Measurements from ENCODE around the gene KLC1. TPM values are rescaled to one million over a fixed set of nuclear protein-coding genes. Genes with fewer than 3 reads are reported as not detected.
A peak's percentile ranks its signal among the peaks of the same experiment; 100 is the strongest.

KLC1 gene
- total and polyA plus RNA-seq, 2 of the 8 experiments (the other 6 are each of a cell fraction or from before 2014, with no cell fraction given): 84.6 to 134 TPM

DNA sequence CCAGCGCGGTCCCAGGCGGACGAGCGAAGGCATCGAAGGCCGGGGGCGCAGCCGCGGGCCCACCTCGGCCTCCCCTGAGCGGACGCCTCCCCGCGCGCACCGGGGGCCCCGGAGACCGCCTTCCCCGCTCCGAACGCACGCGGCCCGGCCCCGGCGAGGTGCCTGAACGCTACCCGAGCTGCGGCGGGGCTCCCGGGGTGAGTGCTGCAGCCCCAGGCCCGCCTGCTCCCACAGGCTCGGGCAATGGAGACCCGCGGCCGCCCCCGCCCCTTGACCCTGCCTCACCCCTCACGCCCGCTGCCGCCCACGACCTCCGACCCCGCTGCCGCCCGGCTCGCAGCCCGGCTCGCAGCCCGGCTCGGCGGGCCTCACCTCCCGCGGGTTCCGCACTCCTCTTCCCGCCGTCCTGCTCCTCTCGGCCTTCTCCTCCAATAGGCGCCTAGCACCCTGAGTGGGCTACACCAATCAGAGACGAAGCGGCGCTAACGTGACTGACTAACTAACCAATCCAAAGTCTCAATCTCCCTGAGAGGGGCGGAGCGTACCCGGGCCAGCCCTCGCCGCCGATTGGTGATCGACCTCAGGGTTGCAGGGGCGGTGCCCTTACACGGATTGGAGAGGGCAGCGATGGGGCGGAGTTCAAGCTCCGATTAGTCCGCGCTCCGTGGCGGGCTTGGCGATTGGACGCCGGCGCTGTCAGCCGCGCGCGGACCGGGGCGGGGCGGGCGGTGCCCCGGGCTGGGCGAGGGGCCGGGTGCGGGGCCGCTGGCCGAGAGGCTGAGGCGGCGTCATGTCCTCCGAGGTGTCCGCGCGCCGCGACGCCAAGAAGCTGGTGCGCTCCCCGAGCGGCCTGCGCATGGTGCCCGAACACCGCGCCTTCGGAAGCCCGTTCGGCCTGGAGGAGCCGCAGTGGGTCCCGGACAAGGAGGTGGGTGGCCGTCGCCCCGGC lies 86.3 kb downstream of the KLC1 start, which contains the start of the genes XRCC3 and ZFYVE21 (continued):
- no peak for TF ChIP-seq CTBP2 (IDR thresholded peaks at IDR 0.05; ENCODE audit: borderline replicate concordance, insufficient read depth, insufficient read length, low read length)
- no peak for TF ChIP-seq FOSL1 (IDR thresholded peaks at IDR 0.05; ENCODE audit: insufficient read depth, low read depth, low read length)
- no peak for TF ChIP-seq RFX5 (IDR thresholded peaks at IDR 0.05; ENCODE audit: borderline replicate concordance, low read depth, low read length)
- TF ChIP-seq SIRT6 (IDR thresholded peaks at IDR 0.05; ENCODE audit: low read length): no peak
- TF ChIP-seq, protein P1, sequence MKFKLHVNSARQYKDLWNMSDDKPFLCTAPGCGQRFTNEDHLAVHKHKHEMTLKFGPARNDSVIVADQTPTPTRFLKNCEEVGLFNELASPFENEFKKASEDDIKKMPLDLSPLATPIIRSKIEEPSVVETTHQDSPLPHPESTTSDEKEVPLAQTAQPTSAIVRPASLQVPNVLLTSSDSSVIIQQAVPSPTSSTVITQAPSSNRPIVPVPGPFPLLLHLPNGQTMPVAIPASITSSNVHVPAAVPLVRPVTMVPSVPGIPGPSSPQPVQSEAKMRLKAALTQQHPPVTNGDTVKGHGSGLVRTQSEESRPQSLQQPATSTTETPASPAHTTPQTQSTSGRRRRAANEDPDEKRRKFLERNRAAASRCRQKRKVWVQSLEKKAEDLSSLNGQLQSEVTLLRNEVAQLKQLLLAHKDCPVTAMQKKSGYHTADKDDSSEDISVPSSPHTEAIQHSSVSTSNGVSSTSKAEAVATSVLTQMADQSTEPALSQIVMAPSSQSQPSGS (IDR thresholded peaks at IDR 0.05; ENCODE audit: low read length): no peak
- TF ChIP-seq JUN (IDR thresholded peaks at IDR 0.05; ENCODE audit: low read depth, low read length): no peak
- TF ChIP-seq POU5F1 (IDR thresholded peaks at IDR 0.05; ENCODE audit: low read depth, low read length): no peak
- no peak for TF ChIP-seq SRF (IDR thresholded peaks at IDR 0.05; ENCODE audit: low read depth, low read length)
- TF ChIP-seq YY1 (IDR thresholded peaks at IDR 0.05; ENCODE audit: low read depth, low read length): 0 out of 2 replicates have a peak, but pooled peaks have one; percentile 21
- TF ChIP-seq GTF2F1 (IDR thresholded peaks at IDR 0.05; ENCODE audit: borderline replicate concordance, low read depth, low read length): no peak
- no peak for TF ChIP-seq BACH1 (IDR thresholded peaks at IDR 0.05; ENCODE audit: low read length)
- no peak for TF ChIP-seq SAP30 (IDR thresholded peaks at IDR 0.05; ENCODE audit: insufficient read depth, insufficient replicate concordance, low read length)
- TF ChIP-seq TAF7 (optimal IDR thresholded peaks at IDR 0.05; ENCODE audit: borderline replicate concordance, low read depth, low read length): no peak
- TF ChIP-seq NANOG (IDR thresholded peaks at IDR 0.05; ENCODE audit: insufficient read depth, low read depth, low read length, poor library complexity, severe bottlenecking): no peak
- no peak for TF ChIP-seq RNF2 (IDR thresholded peaks at IDR 0.05; ENCODE audit: borderline replicate concordance, low read depth, low read length, missing control alignments, poor library complexity, severe bottlenecking)
- no peak for TF ChIP-seq HDAC2 (IDR thresholded peaks at IDR 0.05; ENCODE audit: borderline replicate concordance in 1 of 2, low read depth in 2 of 2, low read length in 2 of 2)
- no peak for TF ChIP-seq CEBPB (IDR thresholded peaks at IDR 0.05; ENCODE audit: low read depth, low read length)
- no peak for TF ChIP-seq CBX5 (IDR thresholded peaks at IDR 0.05; ENCODE audit: low read depth, low read length)
- no peak for TF ChIP-seq RXRA (IDR thresholded peaks at IDR 0.05; ENCODE audit: insufficient read depth, low read depth, low read length)
- TF ChIP-seq KDM1A (IDR thresholded peaks at IDR 0.05; ENCODE audit: borderline replicate concordance, low read length): no peak
- peak; percentile 64 for TF ChIP-seq CREB1 (IDR thresholded peaks at IDR 0.05)
